DMS 273 (cell line): Measurements from ENCODE around the gene NFIA.

Source experiments
- DNase-seq: peaks from one replicate; lab custom pipeline; 2025; ENCODE audit not compliant: unreplicated experiment; lab: John Stamatoyannopoulos, UW

Gene NFIA

DNA sequence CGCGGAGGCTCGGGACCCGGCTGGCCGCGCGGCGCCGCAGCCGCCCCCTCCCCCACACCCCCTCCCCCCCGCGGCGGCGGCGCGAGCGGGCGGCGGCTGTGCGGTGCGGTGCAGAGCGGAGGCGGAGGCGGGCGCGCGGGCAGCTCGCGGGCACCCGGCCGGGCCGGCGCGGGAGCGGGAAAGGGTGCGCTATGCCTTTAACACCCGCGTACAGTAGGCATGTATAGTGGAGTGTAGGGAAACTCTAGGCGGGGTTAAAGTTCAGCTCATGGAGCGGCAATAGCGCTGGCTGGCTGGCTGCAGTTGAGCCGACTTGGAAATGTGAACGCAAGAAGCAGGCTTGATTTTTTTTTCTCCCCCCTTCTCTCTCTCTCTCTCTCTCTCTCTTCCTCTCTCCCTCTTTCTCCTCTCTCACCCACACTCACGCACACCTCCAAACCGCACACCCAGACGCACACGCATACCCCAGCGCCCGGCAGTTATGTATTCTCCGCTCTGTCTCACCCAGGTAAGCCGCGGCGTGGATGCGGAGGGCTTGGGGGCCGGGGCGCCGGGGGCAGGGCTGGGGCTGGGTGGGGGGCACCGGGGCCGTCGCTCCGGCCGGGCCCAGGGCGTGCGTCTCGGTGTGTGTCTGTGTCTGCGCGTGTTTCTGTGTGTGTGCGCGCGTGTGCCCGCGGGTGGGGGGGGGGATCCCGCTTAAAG lies at the start of gene NFIA:
NFIA (plus strand) TSS at position 251 of the 702 bp plus-strand sequence.
- DNase-seq: peak; percentile 89

DNA sequence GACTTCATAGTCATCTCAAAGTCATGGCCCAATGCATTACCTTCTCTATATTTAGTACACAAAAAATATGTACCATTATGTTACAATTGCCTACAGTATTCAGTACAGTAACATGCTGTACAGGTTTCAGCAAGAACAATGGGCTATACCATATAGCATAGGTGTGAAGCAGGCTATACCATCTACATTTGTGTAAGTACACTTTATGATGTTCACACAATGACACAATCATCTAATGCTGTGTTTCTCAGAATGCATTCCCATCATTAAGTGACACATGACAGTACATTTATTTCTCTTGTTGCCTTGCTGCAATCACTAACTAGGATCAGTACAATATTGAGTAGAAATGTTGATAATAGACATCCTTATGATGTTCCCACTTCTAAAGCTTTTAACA lies 46.5 kb upstream of the NFIA start:
- no peak for DNase-seq

DNA sequence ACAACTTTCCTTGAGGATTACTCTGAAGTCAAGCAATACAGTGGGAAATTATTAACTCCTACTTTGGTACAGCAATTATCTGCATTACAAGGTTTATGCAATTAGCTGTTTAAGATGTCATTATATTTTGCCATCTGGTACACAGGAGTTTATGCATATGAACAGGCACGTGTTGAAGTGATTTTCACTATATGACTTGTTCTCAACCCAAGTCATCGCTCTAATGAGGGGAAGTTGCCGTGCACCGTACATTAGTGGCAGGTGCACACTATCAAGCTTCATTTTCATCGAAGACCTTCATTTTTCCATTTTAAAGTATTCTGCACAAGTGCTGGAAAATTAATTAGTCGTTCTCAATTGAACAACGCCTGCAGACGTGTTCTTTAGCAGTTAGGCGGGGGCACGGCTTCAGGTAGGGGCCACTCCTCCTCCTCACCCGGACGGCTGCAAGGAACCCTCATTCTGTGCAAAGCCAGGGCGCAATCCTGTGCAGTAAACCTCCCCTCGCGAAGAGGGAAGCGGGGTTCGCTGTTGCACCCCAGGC lies 39.8 kb upstream of the NFIA start:
- DNase-seq: peak; percentile 63

DNA sequence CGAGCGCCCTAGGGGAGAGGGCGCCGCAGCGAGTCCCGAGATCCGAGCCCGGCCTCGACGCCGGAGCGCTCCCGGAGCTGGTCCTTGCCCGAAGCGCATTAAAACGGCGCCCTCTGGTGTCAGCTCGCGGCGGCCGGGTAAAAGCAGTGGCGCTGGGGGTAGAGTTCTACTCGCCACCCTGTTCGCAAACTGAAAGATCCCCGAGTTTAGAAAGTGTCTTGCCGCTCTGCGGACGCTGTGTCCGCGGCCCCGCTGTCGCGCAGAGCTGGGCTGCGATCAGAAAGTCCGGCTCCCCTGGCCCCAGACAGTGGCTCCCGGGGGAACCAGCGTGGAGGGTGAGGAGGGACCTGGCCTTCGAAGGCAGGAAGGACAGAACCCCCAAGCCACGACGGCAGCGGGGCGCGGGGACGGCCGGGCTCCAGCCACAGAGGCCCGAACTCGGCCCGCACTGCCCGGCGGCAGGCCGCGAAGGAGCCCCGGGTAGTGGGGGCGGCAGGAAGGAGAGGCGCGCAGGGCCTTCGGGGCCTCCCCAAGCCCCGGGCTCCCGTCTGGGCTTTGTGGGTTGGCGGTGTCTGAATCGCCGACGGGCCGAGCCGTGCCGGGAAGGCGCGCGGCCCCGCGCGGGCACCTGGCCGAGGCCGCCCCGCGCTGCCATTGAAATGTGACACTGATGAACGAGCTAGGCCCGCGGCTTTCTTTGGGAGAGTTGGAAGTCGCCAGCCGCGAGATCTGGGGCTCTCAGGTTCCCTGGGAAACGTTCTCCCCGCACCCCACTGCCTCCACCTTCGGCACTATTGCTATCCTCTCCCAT lies 39.1 kb upstream of the NFIA start:
- DNase-seq: peak; percentile 92

DNA sequence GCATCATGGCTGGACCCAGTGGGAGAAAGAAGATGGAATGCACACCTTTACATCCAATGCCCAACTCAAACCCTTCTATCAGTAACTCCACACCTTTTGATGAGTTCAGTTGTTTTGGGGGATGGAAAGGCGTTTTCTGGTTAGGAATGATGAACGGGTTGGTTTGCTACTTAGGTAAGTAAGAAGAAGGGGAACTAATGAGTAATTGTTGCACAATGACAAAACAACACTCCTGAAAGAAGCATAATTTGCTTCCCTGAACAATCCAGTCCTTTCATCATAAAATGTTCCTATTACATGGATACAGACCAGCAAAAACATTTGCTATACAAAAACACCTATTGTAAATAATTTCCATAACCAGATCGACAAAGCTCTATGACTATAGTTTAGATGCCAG lies 35.9 kb upstream of the NFIA start:
- no peak for DNase-seq

DNA sequence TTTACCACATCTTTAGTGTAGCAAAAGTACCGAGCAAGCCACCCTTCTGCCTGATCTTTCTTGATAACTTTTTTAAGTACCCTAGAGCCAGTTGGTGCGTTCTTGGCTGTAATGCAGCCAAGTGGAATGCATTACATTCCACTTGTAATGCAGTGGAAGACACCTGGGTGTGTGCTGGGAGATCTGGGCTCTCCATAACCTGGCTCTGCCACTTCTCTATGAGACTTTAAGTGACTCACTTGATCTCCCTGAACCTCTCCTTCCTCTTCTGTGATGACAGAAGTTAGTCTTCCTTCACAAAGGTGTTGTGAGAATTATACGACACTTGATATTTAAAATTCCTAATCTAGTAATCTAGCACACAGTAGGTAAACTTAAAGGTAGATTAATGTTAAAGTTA lies 35.3 kb upstream of the NFIA start:
- no peak for DNase-seq

DNA sequence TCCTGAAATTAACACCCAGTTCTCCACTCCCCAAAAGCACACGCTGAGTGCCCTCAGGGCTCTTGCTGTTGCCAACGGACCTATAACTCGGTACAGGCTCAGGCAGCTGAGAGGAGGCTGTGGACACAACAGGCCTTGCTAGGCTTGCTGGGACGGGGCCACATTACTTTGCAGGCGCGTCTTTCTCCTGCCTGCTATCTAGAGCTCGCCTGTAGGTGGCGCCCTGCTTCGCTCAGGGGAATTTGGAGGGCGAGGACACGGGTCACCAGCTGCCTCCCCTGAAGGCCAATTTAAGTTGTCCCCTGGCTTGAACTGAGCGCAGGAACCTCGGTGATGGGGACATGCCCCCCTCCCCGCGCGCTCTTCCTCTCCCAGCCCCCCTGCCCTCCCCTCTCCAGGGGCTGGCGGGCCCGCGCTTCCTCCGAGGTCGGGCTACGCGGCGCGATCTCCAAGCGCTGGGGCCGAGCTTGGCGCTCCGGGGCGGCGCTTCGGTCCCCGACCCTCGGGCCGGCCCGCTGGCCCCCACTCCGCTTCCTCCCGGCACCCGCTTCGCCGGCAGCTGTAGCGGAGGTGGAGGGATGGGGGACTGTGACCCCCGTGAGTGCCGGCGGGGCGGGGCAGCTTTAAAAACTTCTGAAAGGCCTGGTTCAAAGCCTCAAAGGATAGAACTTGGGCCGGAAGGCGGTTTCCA lies 32.4 kb upstream of the NFIA start:
- peak; percentile 95 for DNase-seq

DNA sequence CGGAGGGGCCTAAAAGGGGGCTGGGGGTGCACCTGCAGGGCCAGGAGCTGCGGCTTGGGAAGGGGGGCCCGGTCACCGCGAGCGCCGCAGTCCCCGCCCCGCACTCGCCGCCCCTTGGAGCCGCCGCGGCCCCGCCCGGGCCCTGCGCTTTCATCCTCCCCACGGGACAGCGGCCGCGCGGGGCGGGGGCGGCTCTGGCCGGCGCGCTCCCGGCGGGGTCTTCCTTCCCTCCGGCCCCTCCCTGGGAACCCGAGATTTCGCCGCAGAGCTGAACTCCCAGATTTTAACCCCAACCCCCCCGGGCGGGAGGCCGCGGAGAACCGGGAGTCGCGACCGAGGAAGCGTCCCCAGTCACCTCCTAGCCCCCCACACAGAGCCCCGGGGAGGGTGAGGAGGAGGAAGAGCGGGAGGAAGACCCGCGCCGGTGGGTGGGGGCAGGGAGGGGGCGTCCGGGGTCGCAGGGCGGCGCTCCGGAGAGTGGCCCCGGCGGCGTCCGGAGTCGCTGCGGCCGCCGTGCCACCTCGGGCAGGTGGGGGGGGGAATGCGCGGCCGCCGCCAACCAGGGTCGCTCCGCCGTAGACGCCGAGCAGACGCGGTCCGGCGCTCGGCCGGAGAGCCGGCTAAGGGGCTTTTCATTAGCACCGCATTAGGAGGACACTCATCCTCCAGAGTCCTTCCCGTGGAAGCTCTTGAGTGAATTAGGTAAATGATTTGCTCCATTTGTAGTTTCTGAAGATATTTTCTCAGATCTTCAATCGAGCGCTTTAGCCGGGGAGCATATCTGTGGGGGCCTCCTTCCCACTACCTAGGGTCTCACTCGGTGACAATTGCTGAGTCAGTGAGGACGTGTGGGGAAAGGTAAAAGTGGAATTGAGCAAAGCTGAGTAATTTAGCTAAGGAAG lies 31.6 kb upstream of the NFIA start:
- DNase-seq: peak; percentile 74

DNA sequence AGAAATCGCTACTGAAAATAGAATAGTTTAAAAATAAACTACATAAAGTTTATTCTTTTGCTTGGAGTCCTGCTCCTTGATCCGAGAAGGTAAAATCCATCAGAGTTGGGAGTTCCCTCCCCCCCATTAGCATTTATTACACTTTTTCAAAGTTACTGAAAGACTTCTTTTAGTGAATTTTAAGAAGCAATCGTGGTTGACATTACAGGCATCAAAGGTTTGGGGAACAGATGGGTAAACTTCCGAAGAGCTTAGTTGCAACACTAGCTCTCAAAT lies 31.0 kb upstream of the NFIA start:
- DNase-seq: no peak

DNA sequence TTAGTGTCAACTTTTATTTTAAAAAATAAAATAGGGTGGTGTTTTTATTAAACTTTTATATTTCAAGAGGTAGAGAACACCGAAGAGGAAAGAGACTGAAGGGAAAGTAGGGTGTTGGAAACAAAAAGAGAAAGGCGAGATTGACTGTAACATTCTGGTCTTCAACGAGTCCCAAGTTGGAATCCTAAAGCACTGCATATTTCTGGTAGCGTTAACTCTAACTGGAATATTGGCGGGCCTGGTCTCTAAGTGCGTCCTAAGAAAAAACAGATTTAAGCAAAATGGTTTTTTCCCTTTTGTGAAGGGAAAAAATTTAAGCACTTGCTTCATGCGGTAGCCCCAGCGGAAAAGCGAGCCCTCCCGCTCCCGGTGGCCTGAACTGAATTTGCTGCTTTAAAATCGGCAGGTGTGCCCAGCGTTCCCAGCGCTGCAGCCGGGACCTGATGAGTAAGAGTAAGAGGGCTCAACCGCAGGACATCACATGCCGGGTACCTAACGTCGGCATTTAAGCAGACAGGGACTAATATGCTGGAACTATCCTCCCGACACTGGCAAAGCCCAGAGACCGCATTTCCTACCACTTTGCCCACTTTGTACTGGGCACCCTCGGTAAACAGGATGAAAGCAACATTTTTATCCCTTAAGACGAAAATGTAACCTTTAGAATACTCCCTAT lies 30.5 kb upstream of the NFIA start:
- DNase-seq: no peak

DNA sequence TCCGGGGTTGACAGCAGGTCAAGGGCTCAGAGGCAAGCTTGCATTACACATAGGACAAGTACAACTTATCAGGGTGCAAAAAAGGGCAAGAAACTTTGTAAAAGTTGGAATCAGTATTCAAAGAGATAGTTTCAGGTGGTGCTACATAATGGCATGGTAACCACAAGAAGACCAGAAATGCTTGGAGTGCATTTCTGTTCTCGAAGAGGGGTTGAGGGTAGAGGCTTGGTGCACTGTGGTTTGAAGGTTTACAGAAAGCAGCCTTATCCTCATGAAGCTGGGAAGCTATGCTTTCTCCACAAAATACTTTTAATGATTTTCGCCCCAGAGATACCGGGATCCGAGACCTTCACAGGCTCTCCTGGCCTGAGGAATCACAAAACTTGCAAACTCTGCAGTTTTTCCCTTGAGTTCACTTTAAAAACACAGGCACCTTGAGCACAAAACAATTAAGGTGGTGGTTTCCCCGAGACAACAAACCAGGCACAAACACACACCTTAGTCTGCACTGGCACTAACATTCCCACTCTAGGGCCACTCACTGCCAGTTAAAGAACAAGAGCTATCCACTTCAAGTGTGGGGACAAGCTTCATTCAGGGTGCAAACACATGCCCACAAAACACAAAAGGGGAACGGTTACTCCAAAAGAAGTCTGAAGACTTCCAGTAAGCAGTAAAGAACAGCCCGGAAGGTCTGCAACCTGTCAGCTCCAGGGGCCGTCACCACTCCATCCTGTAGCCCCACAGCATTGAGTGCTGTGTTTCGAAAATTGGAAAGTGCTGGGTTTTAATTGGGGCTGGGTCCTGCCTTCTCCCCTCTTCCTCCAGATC lies 29.8 kb upstream of the NFIA start:
- DNase-seq: no peak

DNA sequence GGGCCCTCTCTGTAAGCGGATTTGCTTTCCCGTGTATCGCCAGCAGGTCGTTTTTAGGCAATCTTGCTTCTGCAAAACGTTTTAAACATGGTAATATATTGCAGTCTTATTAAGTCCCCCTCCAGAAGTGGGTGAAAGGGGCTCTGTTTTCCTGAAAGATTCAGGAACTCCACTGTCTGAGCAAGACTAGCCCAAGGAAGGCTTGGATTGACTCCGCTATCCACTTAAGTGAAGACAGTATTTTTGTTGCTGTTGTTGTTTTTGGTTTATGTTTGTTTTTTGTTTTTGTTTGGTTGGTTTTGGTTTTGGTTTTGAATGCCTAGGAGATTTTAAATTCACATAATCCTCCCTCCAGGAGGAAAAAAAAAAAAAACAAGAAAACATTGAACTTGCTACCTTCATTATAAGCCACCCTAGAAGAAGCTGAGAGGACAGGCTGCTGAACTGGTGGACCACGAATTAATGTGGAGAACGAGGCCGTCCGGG lies 29.1 kb upstream of the NFIA start:
- DNase-seq: no peak

DNA sequence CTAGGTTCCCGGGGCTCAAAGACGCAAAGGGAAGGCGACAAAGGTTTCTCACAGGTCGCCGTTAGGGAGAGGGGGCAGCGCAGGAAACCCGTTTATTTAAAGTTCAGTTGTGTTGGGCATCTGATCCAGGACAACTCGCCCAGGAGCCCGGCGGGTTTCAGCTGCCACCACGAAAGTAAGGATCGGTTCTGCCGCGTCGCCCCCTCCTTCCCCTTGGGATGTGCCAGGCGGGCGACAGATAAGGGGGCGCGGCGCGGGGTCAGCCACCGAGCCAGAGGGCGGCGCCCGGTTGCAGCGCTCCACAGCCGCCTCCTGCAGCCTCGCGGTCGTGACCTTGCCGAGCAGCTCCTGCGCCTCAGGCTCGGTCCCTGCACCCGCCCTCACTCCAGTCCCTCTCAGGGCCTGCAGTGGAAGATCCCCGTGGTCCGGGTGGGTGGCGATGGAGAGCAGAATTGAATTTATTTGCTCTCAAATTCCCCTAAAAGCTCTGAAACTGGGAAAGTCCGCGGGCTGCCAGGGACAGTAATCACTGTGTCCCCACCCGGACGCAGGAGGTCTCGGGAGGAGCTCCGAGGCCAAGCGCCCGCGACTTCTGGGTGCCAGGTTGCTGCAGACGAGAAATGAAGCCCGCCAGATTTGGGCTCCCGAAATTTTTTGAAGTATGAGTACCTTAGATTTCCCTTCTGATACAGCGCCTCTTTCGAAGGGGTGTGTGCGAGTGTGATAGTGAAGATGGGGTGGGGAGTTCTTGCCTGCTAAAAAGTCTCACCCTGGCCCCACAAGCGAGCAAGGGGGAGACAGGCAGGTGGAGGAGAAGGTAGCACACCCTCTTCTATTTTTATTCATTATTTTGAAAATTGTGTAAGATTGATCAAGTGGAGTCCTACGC lies 28.4 kb upstream of the NFIA start:
- DNase-seq: no peak

DNA sequence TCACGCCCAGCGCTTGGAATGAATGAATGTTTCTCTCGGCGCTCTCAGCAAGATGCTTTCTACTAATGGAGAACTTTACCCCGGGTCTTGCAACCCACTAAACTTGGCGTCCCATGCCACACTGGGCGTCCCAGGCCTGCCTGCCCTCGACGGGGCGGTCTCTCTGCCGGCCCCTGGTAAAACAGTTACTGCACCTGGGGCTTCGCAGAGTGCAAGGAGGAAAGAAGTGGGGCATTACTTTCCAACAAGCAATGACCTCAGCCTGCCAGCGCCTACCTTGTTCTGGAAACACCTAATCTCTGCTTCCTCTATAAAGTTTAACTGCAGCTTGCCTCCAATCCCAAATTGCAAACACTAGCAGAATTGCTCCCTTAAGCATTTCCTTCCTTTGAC lies 27.8 kb upstream of the NFIA start:
- DNase-seq: no peak

DNA sequence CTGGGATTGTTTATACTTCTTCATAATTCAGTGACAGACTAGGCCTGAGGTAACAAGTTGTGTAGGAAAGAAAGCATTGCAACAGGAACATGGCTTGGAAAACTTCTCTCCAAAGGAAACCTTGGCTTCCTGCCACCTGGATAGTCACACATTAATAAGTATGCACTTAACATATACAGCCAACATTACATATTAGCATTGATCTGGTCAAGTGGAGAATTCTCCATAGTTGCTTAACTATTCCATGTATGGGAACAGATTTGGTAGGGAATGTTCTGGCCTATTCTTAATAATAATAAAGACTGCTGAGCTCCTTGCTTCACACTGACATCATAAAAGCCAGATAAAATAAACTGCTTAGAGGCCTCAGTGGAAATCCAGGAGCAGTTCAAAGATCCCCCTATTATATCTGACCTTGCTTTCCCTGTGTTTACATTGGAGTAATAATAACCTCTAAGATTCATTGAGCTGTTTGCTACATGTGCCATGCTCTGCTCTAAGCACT lies 27.2 kb upstream of the NFIA start:
- peak; percentile 53 for DNase-seq

DNA sequence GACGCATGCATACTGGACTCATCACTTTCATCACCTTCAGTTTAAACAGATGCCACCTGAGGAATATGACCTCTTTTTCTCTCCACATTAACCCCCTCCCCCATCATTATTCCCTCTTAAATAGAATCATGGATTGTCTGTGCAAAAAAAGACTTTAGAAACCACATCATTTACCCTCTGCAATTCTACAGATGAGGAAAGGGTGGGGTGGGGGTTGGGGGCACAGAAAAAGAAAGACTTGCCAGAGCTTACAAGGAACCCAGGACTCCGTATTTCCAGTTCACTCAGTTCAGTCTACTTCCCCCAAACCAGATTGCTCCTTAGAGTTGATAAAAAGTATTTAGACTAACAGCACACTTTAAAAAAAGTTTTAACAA lies 26.2 kb upstream of the NFIA start:
- peak; percentile 42 for DNase-seq

DNA sequence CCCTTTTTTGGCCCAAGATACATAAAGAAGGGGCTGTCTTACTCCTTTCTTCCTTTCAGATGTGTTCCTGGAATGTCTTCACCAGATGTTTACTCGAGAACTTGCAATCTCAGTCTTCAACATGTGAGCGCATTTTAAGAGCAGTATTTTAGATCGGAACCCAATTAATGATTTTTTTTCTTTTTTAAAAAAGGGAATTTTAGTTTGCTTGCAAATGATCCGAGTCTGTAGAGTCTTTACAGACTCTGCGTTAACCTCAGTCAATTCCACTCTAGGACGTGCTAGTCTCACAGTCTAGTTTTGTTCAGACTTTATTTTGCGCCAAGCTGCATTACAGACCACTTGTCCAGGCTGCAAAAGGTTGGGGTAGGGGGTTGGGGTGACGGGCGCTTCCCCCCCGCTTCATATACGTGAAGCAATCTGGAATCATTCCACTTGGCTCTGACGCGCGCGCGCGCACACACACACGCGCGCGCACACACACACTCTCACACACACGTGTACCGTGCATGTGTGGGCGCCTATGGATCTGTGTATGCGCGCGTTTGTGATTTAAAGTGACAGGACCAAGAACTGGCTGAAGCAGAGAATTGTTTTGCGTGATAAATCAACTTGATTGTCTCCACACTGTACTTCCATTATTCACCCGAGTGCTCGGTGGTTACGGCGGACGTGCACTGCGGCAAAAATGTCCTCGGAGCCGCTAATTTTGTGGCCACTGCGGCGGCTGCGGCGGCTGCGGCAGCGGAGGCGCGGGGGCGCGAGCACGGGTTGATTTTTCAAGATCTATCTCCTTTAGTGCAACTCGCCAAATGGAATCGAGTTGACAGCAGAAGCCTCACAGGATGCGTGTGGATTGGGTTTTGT lies 25.6 kb upstream of the NFIA start:
- peak; percentile 85 for DNase-seq
